KMS-11 (cell line): ENCODE data around the gene POLN.

Experiments used
- H2AFZ ChIP-seq: fragments of 200-600 bp; sonication (generic); 2 replicates; pipeline ENCODE4 v1.6.1; 2016; ENCODE audit warnings: antibody characterized with exemption, mixed run types, low read depth
- H3K27ac ChIP-seq: fragments of 200-600 bp; sonication (generic); 2 replicates; pipeline ENCODE4 v1.6.1; 2016; ENCODE audit warnings: mild to moderate bottlenecking, mixed run types
- H3K27me3 ChIP-seq: fragments of 200-600 bp; sonication (generic); 2 replicates; pipeline ENCODE4 v1.6.1; 2017; ENCODE audit warnings: mild to moderate bottlenecking, low read depth, mixed run types, moderate library complexity; ENCODE audit not compliant: insufficient read depth
- H3K36me3 ChIP-seq: fragments of 200-600 bp; sonication (generic); 2 replicates; pipeline ENCODE4 v1.6.1; 2017; ENCODE audit warnings: mild to moderate bottlenecking, mixed run types; ENCODE audit not compliant: insufficient read depth
- H3K4me1 ChIP-seq: fragments of 200-600 bp; sonication (generic); 2 replicates; pipeline ENCODE4 v1.6.1; 2016; ENCODE audit warnings: mild to moderate bottlenecking, low read depth, mixed run types; ENCODE audit not compliant: poor library complexity, severe bottlenecking
- H3K4me2 ChIP-seq: fragments of 200-600 bp; sonication (generic); 2 replicates; pipeline ENCODE4 v1.7.0; 2016; ENCODE audit warnings: mild to moderate bottlenecking, mixed run types
- H3K4me3 ChIP-seq: fragments of 200-600 bp; sonication (generic); IDR thresholded peaks from 2 replicates; pipeline ENCODE4 v1.6.1; 2017; ENCODE audit warnings: low read depth, low read length, mixed read lengths; ENCODE audit not compliant: insufficient read depth
- H3K79me2 ChIP-seq: fragments of 200-600 bp; sonication (generic); 2 replicates; pipeline ENCODE4 v1.6.1; 2016; ENCODE audit warnings: low read depth, mixed run types; ENCODE audit not compliant: insufficient read depth
- H3K9ac ChIP-seq: fragments of 200-600 bp; sonication (generic); 2 replicates; pipeline ENCODE4 v1.6.1; 2016; ENCODE audit warnings: mild to moderate bottlenecking, mixed run types
- H4K20me1 ChIP-seq: fragments of 200-600 bp; sonication (generic); 2 replicates; pipeline ENCODE4 v1.6.1; 2016; ENCODE audit warnings: mild to moderate bottlenecking, mixed run types; ENCODE audit not compliant: insufficient read depth
- CTCF ChIP-seq: fragments of 200-600 bp; sonication (generic); conservative IDR thresholded peaks from 2 replicates; pipeline ENCODE4 v1.6.1; 2017; ENCODE audit warnings: low read depth, mild to moderate bottlenecking, antibody characterized with exemption, low read length, moderate library complexity, mixed read lengths

POLN gene

GRCh38 chr4:2259541-2260343 is 17.8 kb upstream of the POLN start:
- H4K20me1 ChIP-seq: no peaks in the 10 kb centered on the region
- no peaks in the 10 kb centered on the region for H3K36me3 ChIP-seq
- H3K9ac ChIP-seq: no peak overlapping the region
- no peak overlapping the region for H3K27ac ChIP-seq
- H3K4me3 ChIP-seq: no peak overlapping the region
- no peak overlapping the region for H3K4me2 ChIP-seq
- no peak for TF ChIP-seq CTCF
- no peaks in the 10 kb centered on the region for H3K79me2 ChIP-seq
- no peaks in the 10 kb centered on the region for H3K4me1 ChIP-seq
- no peaks in the 10 kb centered on the region for H3K27me3 ChIP-seq
- H2AFZ ChIP-seq: no peak overlapping the region

GRCh38 chr4:2259036-2259540 is 17.2 kb upstream of the POLN start:
- Histone ChIP-seq H3K27me3 (no peaks in the 10 kb centered on the region), H3K36me3 (no peaks in the 10 kb centered on the region), H4K20me1 (no peaks in the 10 kb centered on the region), H3K9ac (no peak overlapping the region), H3K79me2 (no peaks in the 10 kb centered on the region), H3K4me1 (no peaks in the 10 kb centered on the region), H3K4me2 (no peak overlapping the region), H3K27ac (no peak overlapping the region), H3K4me3 (no peak overlapping the region), H2AFZ (no peak overlapping the region)
- no peak for TF ChIP-seq CTCF

- no peak overlapping the region for H3K27ac ChIP-seq
- no peak overlapping the region for H3K9ac ChIP-seq
- H3K4me2 ChIP-seq: no peak overlapping the region
- H3K4me1 ChIP-seq: no peaks in the 10 kb centered on the region
- TF ChIP-seq CTCF: no peak
- H4K20me1 ChIP-seq: no peaks in the 10 kb centered on the region
- no peaks in the 10 kb centered on the region for H3K27me3 ChIP-seq
- H2AFZ ChIP-seq: no peak overlapping the region
- no peaks in the 10 kb centered on the region for H3K79me2 ChIP-seq
- no peaks in the 10 kb centered on the region for H3K36me3 ChIP-seq
- H3K4me3 ChIP-seq: no peak overlapping the region
Observed at GRCh38 chr4:2258091-2259035, 16.4 kb upstream of the POLN start.

- Histone ChIP-seq H4K20me1 (no peaks in the 10 kb centered on the region), H3K9ac (no peak overlapping the region), H3K36me3 (no peaks in the 10 kb centered on the region), H3K27me3 (no peaks in the 10 kb centered on the region), H3K79me2 (no peaks in the 10 kb centered on the region), H3K27ac (no peak overlapping the region), H3K4me2 (no peak overlapping the region), H2AFZ (no peak overlapping the region), H3K4me1 (no peaks in the 10 kb centered on the region), H3K4me3 (no peak overlapping the region)
- TF ChIP-seq CTCF: no peak
Observed at GRCh38 chr4:2257361-2258081, 15.6 kb upstream of the POLN start.
